Stimulated activated CD8-positive, alpha-beta memory T cell treated with anti-CD3 and anti-CD28 coated beads, Interleukin-2, amount 100 ng/mL, for 48 hours (primary cell): Measurements from ENCODE around the gene ARHGEF10L.

Experiments used
- DNase-seq, 2 donors: peaks; one replicate each; pipeline ENCODE4 v3.0.0-alpha.2; 2020; ENCODE audit warnings: low read depth in 2 of 2

ARHGEF10L gene

GRCh38 chr1:17550729-17551584 lies 11.5 kb downstream of the ARHGEF10L start:
- DNase-seq: no peak

GRCh38 chr1:17551755-17552234 lies 12.3 kb downstream of the ARHGEF10L start:
- no peak for DNase-seq

- no peak for DNase-seq
Observed at GRCh38 chr1:17553975-17554700, 14.6 kb downstream of the ARHGEF10L start.

GRCh38 chr1:17554954-17555353 lies 15.5 kb downstream of the ARHGEF10L start:
- no peak for DNase-seq

- no peak for DNase-seq
Observed at GRCh38 chr1:17557986-17558385, 18.5 kb downstream of the ARHGEF10L start.

GRCh38 chr1:17558541-17558940 lies 19.0 kb downstream of the ARHGEF10L start:
- no peak for DNase-seq

- DNase-seq: no peak
Observed at GRCh38 chr1:17558954-17559614, 19.6 kb downstream of the ARHGEF10L start.

- no peak for DNase-seq
Observed at GRCh38 chr1:17559615-17560419, 20.3 kb downstream of the ARHGEF10L start.

GRCh38 chr1:17561247-17561548 lies 21.7 kb downstream of the ARHGEF10L start:
- DNase-seq: no peak

- no peak for DNase-seq
Observed at GRCh38 chr1:17561561-17561985, 22.1 kb downstream of the ARHGEF10L start.

- DNase-seq: no peak
Observed at GRCh38 chr1:17562375-17562774, 22.9 kb downstream of the ARHGEF10L start.

- no peak for DNase-seq
Observed at GRCh38 chr1:17563494-17564281, 24.2 kb downstream of the ARHGEF10L start.

- no peak for DNase-seq
Observed at GRCh38 chr1:17564458-17565393, 25.2 kb downstream of the ARHGEF10L start.

GRCh38 chr1:17565461-17566252 lies 26.2 kb downstream of the ARHGEF10L start:
- DNase-seq: no peak

- DNase-seq: no peak
Observed at GRCh38 chr1:17566417-17566816, 26.9 kb downstream of the ARHGEF10L start.

GRCh38 chr1:17566892-17567291 lies 27.4 kb downstream of the ARHGEF10L start:
- no peak for DNase-seq

GRCh38 chr1:17567582-17567981 lies 28.1 kb downstream of the ARHGEF10L start:
- no peak for DNase-seq

GRCh38 chr1:17568014-17568900 lies 28.8 kb downstream of the ARHGEF10L start:
- no peak for DNase-seq
